ENCODE results near the gene SMYD3. TPM values are rescaled to one million over a fixed set of nuclear protein-coding genes. Genes with fewer than 3 reads are reported as not detected.
"Not testable (repeated sequence)": the region's sequence is repeated elsewhere in the genome, so short reads cannot be mapped to it uniquely, and the experiment has no call there.

SMYD3 gene
- total and polyA plus RNA-seq, 2 donors (not counting 1 experiment from before 2014, with no cell fraction given), result 69.4 to 83.1 TPM

GRCh38 chr1:246072456-246072955 lies 434.6 kb downstream of the SMYD3 start:
- Histone ChIP-seq H3K27ac (ENCODE audit: insufficient read depth, low read length) (no peak overlapping the region), H2AFZ (ENCODE audit: low read length) (no peak overlapping the region), H3K9me3 (ENCODE audit: control insufficient read depth, insufficient read depth, low read depth, low read length) (no peaks in the 10 kb centered on the region), H3K4me1 (ENCODE audit: control insufficient read depth, extremely low read depth, insufficient read depth, low read length) (no peaks in the 10 kb centered on the region), H3K4me3 (replicated peaks in 1 of 4; ENCODE audit: control extremely low read depth in 1 of 4, insufficient read depth in 1 of 4, low read depth in 3 of 4, low read length in 4 of 4) (no peak overlapping the region), H3K27me3 (ENCODE audit: control insufficient read depth, insufficient read depth, low read length) (no peaks in the 10 kb centered on the region), H3K4me2 (ENCODE audit: extremely low read depth, insufficient read depth, low read length) (no peak overlapping the region), H3K9ac (ENCODE audit: insufficient read depth, low read length) (no peak overlapping the region), H4K20me1 (ENCODE audit: control insufficient read depth, extremely low read depth, insufficient read depth, low read length) (no peaks in the 10 kb centered on the region), H3K36me3 (ENCODE audit: control insufficient read depth, insufficient read depth, low read length) (no peaks in the 10 kb centered on the region), H3K79me2 (ENCODE audit: control insufficient read depth, insufficient read depth, low read length) (no peaks in the 10 kb centered on the region)
- DNase-seq (ENCODE audit: low read depth in 2 of 2), result peak in 1 of 2 donors; percentile 8
- TF ChIP-seq, protein P1, sequence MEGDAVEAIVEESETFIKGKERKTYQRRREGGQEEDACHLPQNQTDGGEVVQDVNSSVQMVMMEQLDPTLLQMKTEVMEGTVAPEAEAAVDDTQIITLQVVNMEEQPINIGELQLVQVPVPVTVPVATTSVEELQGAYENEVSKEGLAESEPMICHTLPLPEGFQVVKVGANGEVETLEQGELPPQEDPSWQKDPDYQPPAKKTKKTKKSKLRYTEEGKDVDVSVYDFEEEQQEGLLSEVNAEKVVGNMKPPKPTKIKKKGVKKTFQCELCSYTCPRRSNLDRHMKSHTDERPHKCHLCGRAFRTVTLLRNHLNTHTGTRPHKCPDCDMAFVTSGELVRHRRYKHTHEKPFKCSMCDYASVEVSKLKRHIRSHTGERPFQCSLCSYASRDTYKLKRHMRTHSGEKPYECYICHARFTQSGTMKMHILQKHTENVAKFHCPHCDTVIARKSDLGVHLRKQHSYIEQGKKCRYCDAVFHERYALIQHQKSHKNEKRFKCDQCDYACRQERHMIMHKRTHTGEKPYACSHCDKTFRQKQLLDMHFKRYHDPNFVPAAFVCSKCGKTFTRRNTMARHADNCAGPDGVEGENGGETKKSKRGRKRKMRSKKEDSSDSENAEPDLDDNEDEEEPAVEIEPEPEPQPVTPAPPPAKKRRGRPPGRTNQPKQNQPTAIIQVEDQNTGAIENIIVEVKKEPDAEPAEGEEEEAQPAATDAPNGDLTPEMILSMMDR (conservative IDR thresholded peaks at IDR 0.05 in 1 of 2, IDR thresholded peaks at IDR 0.05 in 1 of 2; ENCODE audit: low read depth in 1 of 2, low read length in 2 of 2), result no peak
- no peak for TF ChIP-seq EZH2 (IDR thresholded peaks at IDR 0.05; ENCODE audit: low read length, missing control alignments)

- H3K27me3 ChIP-seq (ENCODE audit: control insufficient read depth, insufficient read depth, low read length); H3K9ac ChIP-seq (ENCODE audit: insufficient read depth, low read length); H3K9me3 ChIP-seq (ENCODE audit: control insufficient read depth, insufficient read depth, low read depth, low read length); H3K79me2 ChIP-seq (ENCODE audit: control insufficient read depth, insufficient read depth, low read length); H3K36me3 ChIP-seq (ENCODE audit: control insufficient read depth, insufficient read depth, low read length); H2AFZ ChIP-seq (ENCODE audit: low read length); H3K4me1 ChIP-seq (ENCODE audit: control insufficient read depth, extremely low read depth, insufficient read depth, low read length); H3K27ac ChIP-seq (ENCODE audit: insufficient read depth, low read length); H3K4me3 ChIP-seq (replicated peaks in 1 of 4; ENCODE audit: control extremely low read depth in 1 of 4, insufficient read depth in 1 of 4, low read depth in 3 of 4, low read length in 4 of 4); H4K20me1 ChIP-seq (ENCODE audit: control insufficient read depth, extremely low read depth, insufficient read depth, low read length); H3K4me2 ChIP-seq (ENCODE audit: extremely low read depth, insufficient read depth, low read length): not testable (repeated sequence)
- DNase-seq (ENCODE audit: low read depth in 2 of 2), result peak; percentile 14 to 19
Measured at GRCh38 chr1:246071981-246072380, 435.1 kb downstream of the SMYD3 start.

DNA sequence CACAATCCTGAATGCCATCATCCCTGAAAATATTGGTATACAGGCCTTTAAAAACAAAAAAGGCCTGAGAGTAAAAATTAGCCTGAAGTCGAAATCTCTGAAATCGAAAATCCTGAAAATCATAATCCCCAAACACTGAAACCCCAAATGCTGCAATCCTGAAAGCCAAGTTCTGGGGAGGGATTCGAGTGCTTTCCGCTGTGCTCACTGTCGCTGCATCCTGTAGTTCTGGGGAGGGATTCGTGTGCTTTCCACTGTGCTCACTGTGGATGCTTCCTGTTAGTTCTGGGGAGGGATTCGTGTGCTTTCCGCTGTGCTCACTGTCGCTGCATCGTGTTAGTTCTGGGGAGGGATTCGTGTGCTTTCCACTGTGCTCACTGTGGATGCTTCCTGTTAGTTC lies 435.5 kb downstream of the SMYD3 start:
- not testable (repeated sequence) for H3K9me3 ChIP-seq (ENCODE audit: control insufficient read depth, insufficient read depth, low read depth, low read length); H3K79me2 ChIP-seq (ENCODE audit: control insufficient read depth, insufficient read depth, low read length); H3K4me3 ChIP-seq (replicated peaks in 1 of 4; ENCODE audit: control extremely low read depth in 1 of 4, insufficient read depth in 1 of 4, low read depth in 3 of 4, low read length in 4 of 4); H2AFZ ChIP-seq (ENCODE audit: low read length); H3K4me1 ChIP-seq (ENCODE audit: control insufficient read depth, extremely low read depth, insufficient read depth, low read length); H4K20me1 ChIP-seq (ENCODE audit: control insufficient read depth, extremely low read depth, insufficient read depth, low read length); H3K36me3 ChIP-seq (ENCODE audit: control insufficient read depth, insufficient read depth, low read length); H3K27me3 ChIP-seq (ENCODE audit: control insufficient read depth, insufficient read depth, low read length); H3K4me2 ChIP-seq (ENCODE audit: extremely low read depth, insufficient read depth, low read length); H3K9ac ChIP-seq (ENCODE audit: insufficient read depth, low read length); H3K27ac ChIP-seq (ENCODE audit: insufficient read depth, low read length); DNase-seq (ENCODE audit: low read depth in 2 of 2)

DNA sequence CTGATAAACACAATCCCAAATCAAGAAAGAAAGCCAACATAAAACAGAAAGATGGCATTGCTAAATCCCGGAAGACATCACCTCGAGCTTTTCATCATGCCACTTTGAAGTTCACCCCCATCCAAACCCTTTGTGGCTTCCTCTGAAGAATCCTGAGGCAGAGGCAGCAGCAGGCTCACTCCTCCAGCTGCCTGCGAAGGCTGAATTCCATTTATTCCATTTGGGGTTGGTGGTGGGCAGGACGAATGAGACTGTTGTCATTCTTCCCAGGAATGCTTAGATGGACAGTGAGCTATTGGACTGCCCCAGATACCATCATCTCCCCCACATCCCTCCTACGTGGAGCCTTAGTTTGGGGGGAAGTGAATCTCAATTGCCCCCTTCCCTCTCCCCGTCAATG lies 437.5 kb downstream of the SMYD3 start:
- Histone ChIP-seq H4K20me1 (ENCODE audit: control insufficient read depth, extremely low read depth, insufficient read depth, low read length) (no peaks in the 10 kb centered on the region), H3K9me3 (ENCODE audit: control insufficient read depth, insufficient read depth, low read depth, low read length) (no peaks in the 10 kb centered on the region), H3K27me3 (ENCODE audit: control insufficient read depth, insufficient read depth, low read length) (no peaks in the 10 kb centered on the region), H3K4me2 (ENCODE audit: extremely low read depth, insufficient read depth, low read length) (no peak overlapping the region), H3K9ac (ENCODE audit: insufficient read depth, low read length) (no peak overlapping the region), H3K36me3 (ENCODE audit: control insufficient read depth, insufficient read depth, low read length) (no peaks in the 10 kb centered on the region), H3K4me1 (ENCODE audit: control insufficient read depth, extremely low read depth, insufficient read depth, low read length) (no peaks in the 10 kb centered on the region), H2AFZ (ENCODE audit: low read length) (no peak overlapping the region), H3K27ac (ENCODE audit: insufficient read depth, low read length) (no peak overlapping the region), H3K79me2 (ENCODE audit: control insufficient read depth, insufficient read depth, low read length) (no peaks in the 10 kb centered on the region), H3K4me3 (replicated peaks in 1 of 4; ENCODE audit: control extremely low read depth in 1 of 4, insufficient read depth in 1 of 4, low read depth in 3 of 4, low read length in 4 of 4) (no peak overlapping the region)
- TF ChIP-seq, protein P1 (conservative IDR thresholded peaks at IDR 0.05 in 1 of 2, IDR thresholded peaks at IDR 0.05 in 1 of 2; ENCODE audit: low read depth in 1 of 2, low read length in 2 of 2), result no peak
- TF ChIP-seq EZH2 (IDR thresholded peaks at IDR 0.05; ENCODE audit: low read length, missing control alignments), result no peak
- DNase-seq (ENCODE audit: low read depth in 2 of 2), result no peak
